ENCODE results near the gene PADI3. TPM values are rescaled to one million over a fixed set of nuclear protein-coding genes. Genes with fewer than 3 reads are reported as not detected.

PADI3 gene
- total RNA-seq, 1 experiment from 2014 or later = 2.5 TPM

DNA sequence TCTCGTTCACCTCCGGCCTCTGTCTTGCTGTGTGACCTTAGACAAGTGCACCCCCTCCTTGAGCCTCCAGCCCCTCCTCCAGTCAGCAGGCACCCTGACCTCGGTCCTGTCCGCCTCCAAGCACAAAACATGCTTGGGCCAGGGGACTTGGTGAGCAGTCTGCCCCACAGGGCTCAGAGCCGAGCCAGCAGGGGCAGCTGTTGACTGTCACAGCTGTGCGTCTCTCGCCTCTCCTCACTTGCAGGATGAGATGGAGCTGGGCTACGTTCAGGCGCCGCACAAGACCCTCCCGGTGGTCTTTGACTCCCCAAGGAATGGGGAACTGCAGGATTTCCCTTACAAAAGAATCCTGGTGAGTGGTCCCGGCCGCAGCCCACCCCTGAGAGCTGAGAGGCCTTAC, 24.2 kb downstream of the PADI3 start:
- Histone ChIP-seq H3T11ph (ENCODE audit: low read length) (no peak overlapping the region), H2BK12ac (ENCODE audit: insufficient read length, low read depth, low read length) (no peak overlapping the region), H3K23ac (ENCODE audit: insufficient read length, low read depth, low read length) (no peak overlapping the region), H4K20me1 (ENCODE audit: control insufficient read depth, insufficient read depth, insufficient read length) (no peaks in the 10 kb centered on the region), H2AFZ (ENCODE audit: low read length) (no peak overlapping the region), H2BK15ac (ENCODE audit: low read depth, low read length) (no peak overlapping the region), H2BK20ac (ENCODE audit: low read depth, low read length, poor library complexity, severe bottlenecking) (no peak overlapping the region), H2BK5ac (ENCODE audit: insufficient read length, low read length) (no peak overlapping the region), H2BK120ac (ENCODE audit: low read depth, low read length, poor library complexity, severe bottlenecking) (no peak overlapping the region), H4K91ac (ENCODE audit: insufficient read length, low read depth, low read length) (no peak overlapping the region), H3K18ac (ENCODE audit: insufficient read length, low read depth, low read length) (no peak overlapping the region), H4K5ac (ENCODE audit: insufficient read length, low read depth, low read length) (no peak overlapping the region), H2AK5ac (ENCODE audit: insufficient read length, low read length) (no peak overlapping the region), H3K4me2 (ENCODE audit: insufficient read depth, insufficient read length, low read length) (no peak overlapping the region), H3K9ac (ENCODE audit: extremely low read depth, insufficient read length, low read length) (no peak overlapping the region), H4K8ac (replicated peaks; ENCODE audit: insufficient read length, low read depth, low read length) (no peak overlapping the region), H3K79me1 (ENCODE audit: insufficient read depth, low read depth, low read length, poor library complexity, severe bottlenecking) (no peaks in the 10 kb centered on the region), H3K79me2 (ENCODE audit: insufficient read depth, low read length) (no peaks in the 10 kb centered on the region), H3K23me2 (ENCODE audit: insufficient read length, low read depth, low read length, poor library complexity, severe bottlenecking) (no peaks in the 10 kb centered on the region), H3K9me3 (ENCODE audit: control insufficient read depth, low read depth, low read length) (no peaks in the 10 kb centered on the region), H3K27ac (ENCODE audit: insufficient read length, low read depth, low read length) (no peak overlapping the region), H3K56ac (ENCODE audit: insufficient read length, low read depth, low read length) (no peak overlapping the region), H3K14ac (ENCODE audit: insufficient read depth, low read length) (no peak overlapping the region), H3K4ac (ENCODE audit: low read depth, low read length) (no peak overlapping the region), H3K4me1 (ENCODE audit: insufficient read depth, low read length) (no peaks in the 10 kb centered on the region), H3K27me3 (ENCODE audit: insufficient read depth, low read length) (no peaks in the 10 kb centered on the region)
- no CpG with 5 or more reads among the region's 13 CpGs for WGBS (ENCODE audit: extremely low coverage, insufficient read length, low lambda C conversion rate)
- TF ChIP-seq, protein P1, sequence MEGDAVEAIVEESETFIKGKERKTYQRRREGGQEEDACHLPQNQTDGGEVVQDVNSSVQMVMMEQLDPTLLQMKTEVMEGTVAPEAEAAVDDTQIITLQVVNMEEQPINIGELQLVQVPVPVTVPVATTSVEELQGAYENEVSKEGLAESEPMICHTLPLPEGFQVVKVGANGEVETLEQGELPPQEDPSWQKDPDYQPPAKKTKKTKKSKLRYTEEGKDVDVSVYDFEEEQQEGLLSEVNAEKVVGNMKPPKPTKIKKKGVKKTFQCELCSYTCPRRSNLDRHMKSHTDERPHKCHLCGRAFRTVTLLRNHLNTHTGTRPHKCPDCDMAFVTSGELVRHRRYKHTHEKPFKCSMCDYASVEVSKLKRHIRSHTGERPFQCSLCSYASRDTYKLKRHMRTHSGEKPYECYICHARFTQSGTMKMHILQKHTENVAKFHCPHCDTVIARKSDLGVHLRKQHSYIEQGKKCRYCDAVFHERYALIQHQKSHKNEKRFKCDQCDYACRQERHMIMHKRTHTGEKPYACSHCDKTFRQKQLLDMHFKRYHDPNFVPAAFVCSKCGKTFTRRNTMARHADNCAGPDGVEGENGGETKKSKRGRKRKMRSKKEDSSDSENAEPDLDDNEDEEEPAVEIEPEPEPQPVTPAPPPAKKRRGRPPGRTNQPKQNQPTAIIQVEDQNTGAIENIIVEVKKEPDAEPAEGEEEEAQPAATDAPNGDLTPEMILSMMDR (conservative IDR thresholded peaks at IDR 0.05) = no peak
- Mint-ChIP-seq H3K9me3 (no peaks in the 10 kb centered on the region), H3K4me1 (no peaks in the 10 kb centered on the region), H3K4me3 (no peak overlapping the region), H3K27me3 (ENCODE audit: low read depth) (no peaks in the 10 kb centered on the region; the same call in 1 of the 2 replicates), H3K27ac (peak overlapping the region in 1 of 3 experiments; percentile 77; a peak in 1 of 7 replicates), H3K36me3 (ENCODE audit: insufficient read depth in 1 of 3, low read depth in 3 of 3) (no peaks in the 10 kb centered on the region)
- no peak for DNase-seq

Measured in H9 (cell line).